PC-3 (cell line): Measurements from ENCODE around the gene ALG13. TPM values are rescaled to one million over a fixed set of nuclear protein-coding genes. Genes with fewer than 3 reads are reported as not detected.
A peak's percentile ranks its signal among the peaks of the same experiment; 100 is the strongest.

Experiments used
- ATAC-seq: fragments of 200-7000 bp; cut with Tn5 transposase; 2 replicates; pipeline ENCODE4 v1.9.1; 2020; ENCODE audit warnings: mild to moderate bottlenecking, moderate library complexity
- BruUV-seq: library from RNA; stranded (reverse); fragments of 400-500 nt; replicated peaks from 2 replicates; lab custom pipeline; 2021; lab: Mats Ljungman, UMichigan
- CTCF ChIA-PET: fragments of 300-600 bp; sonication (Branson Sonifier 250); formaldehyde crosslinking; loops from one replicate; lab custom pipeline; 2022; ENCODE audit warnings: antibody characterized with exemption; lab: Charles Lee
- POLR2A ChIA-PET: fragments of 300-600 bp; sonication (Branson Sonifier 250); formaldehyde crosslinking; loops from one replicate; lab custom pipeline; 2022; ENCODE audit warnings: antibody characterized with exemption; ENCODE audit not compliant: unreplicated experiment; lab: Charles Lee
- DNase-seq: peaks from one replicate; pipeline ENCODE4 v3.0.0-alpha.2; 2015
- H2AFZ ChIP-seq: fragments of 300-600 bp; sonication (generic); 2 replicates; pipeline ENCODE4 v1.6.0; 2016; ENCODE audit warnings: antibody characterized with exemption, low read length
- H3F3A ChIP-seq: fragments of 300-600 bp; sonication (generic); one replicate; pipeline ENCODE4 v1.6.0; 2017; ENCODE audit warnings: antibody characterized with exemption, low read length, control low read depth, mild to moderate bottlenecking; ENCODE audit not compliant: unreplicated experiment
- H3K27ac ChIP-seq: fragments of 300-600 bp; sonication (generic); 2 replicates; pipeline ENCODE4 v1.5.1; 2016; ENCODE audit warnings: mild to moderate bottlenecking, low read length
- H3K27me3 ChIP-seq: fragments of 300-600 bp; sonication (generic); 2 replicates; pipeline ENCODE4 v1.6.1; 2016; ENCODE audit warnings: low read length, mixed read lengths
- H3K36me3 ChIP-seq: fragments of 300-600 bp; sonication (generic); 2 replicates; pipeline ENCODE4 v1.6.1; 2016; ENCODE audit warnings: low read depth, mixed run types, low read length, mixed read lengths
- H3K4me1 ChIP-seq: fragments of 300-600 bp; sonication (generic); 2 replicates; pipeline ENCODE4 v1.5.1; 2016; ENCODE audit warnings: low read length; ENCODE audit not compliant: insufficient read depth
- H3K4me2 ChIP-seq: fragments of 300-600 bp; sonication (generic); 2 replicates; pipeline ENCODE4 v1.6.0; 2016; ENCODE audit warnings: low read length
- H3K4me3 ChIP-seq: fragments of 300-600 bp; sonication (generic); 2 replicates; pipeline ENCODE4 v1.5.1; 2016; ENCODE audit warnings: mild to moderate bottlenecking, low read length, mixed read lengths
- H3K79me2 ChIP-seq: fragments of 300-600 bp; sonication (generic); 2 replicates; pipeline ENCODE4 v1.6.1; 2017; ENCODE audit warnings: low read length, mixed read lengths
- H3K9ac ChIP-seq: fragments of 300-600 bp; sonication (generic); 2 replicates; pipeline ENCODE4 v1.6.0; 2016; ENCODE audit warnings: mild to moderate bottlenecking, low read length
- H3K9me2 ChIP-seq: fragments of 300-600 bp; sonication (generic); replicated peaks from 2 replicates; pipeline ENCODE4 v1.6.1; 2016; ENCODE audit warnings: mixed run types, low read length, mixed read lengths
- H3K9me3 ChIP-seq: fragments of 300-600 bp; sonication (generic); 2 replicates; pipeline ENCODE4 v1.6.1; 2016; ENCODE audit warnings: low read length, mixed read lengths
- H4K20me1 ChIP-seq: fragments of 300-600 bp; sonication (generic); 2 replicates; pipeline ENCODE4 v1.6.1; 2016; ENCODE audit warnings: low read length, mixed read lengths
- EZH2 ChIP-seq: fragments of 300-600 bp; sonication (generic); IDR thresholded peaks from one replicate; pipeline ENCODE4 v1.6.1; 2017; ENCODE audit warnings: antibody characterized with exemption, mild to moderate bottlenecking, low read length; ENCODE audit not compliant: unreplicated experiment
- EZH2phosphoT487 ChIP-seq: fragments of 300-600 bp; sonication (generic); IDR thresholded peaks from 2 replicates; pipeline ENCODE4 v1.6.1; 2018; ENCODE audit warnings: mild to moderate bottlenecking, antibody characterized with exemption, low read length, borderline replicate concordance
- intact Hi-C: fragments of 100-400 bp; cut with micrococcal nuclease; formaldehyde crosslinking; loops from 2 replicates; pipeline ENCODE4 v1.9.0; 2023
- total RNA-seq: library from RNA; depleted of rRNA; stranded (reverse); fragments of >200 nt; gene quantifications from 2 replicates; pipeline ENCODE4 v1.2.3, GENCODE V29; 2014
- TF ChIP-seq, protein P1 (sequence below): fragments of 300-600 bp; sonication (generic); conservative IDR thresholded peaks from 2 replicates; pipeline ENCODE4 v1.5.1; 2017; ENCODE audit warnings: antibody characterized with exemption, low read depth, mild to moderate bottlenecking, low read length

The ALG13 gene
- total RNA-seq, 1 experiment from 2014 or later, result 101 TPM

DNA sequence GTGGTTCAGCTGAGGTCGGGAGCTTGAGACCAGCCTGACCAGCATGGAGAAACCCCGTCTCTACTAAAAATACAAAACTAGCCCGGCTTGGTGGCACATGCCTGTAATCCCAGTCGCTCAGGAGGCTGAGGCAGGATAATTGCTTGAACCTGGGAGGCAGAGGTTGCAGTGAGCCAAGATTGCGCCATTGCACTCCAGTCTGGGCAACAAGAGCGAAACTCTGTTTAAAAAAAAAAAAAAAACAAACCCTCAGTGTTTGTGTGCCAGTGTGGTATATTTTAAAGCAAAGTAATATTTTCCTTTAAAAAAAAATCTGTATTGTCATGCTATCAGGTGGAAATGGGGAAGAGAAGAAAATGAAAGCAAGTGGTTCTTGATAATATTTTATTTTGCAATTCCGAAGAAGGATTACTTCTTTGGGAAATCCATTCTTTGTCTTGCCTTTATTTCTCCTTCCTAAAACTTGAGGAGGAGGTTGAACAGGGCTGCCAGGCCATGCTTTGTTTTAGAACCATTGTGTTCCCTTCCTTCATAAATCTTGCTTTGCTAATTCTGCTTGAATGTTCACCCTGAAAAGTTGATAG lies 14.4 kb downstream of the ALG13 start:
- no peak overlapping the region for H3K9ac ChIP-seq
- H2AFZ ChIP-seq, result no peak overlapping the region
- ATAC-seq (no peak), DNase-seq (no peak)
- no peaks in the 10 kb centered on the region for H4K20me1 ChIP-seq
- H3K9me3 ChIP-seq, result no peaks in the 10 kb centered on the region
- H3K27me3 ChIP-seq, result no peaks in the 10 kb centered on the region
- H3K36me3 ChIP-seq, result no peaks in the 10 kb centered on the region
- intact Hi-C loops, result no loop called here
- ChIA-PET POLR2A (no interaction called here), CTCF (no interaction called here)
- H3K4me2 ChIP-seq, result no peak overlapping the region
- H3F3A ChIP-seq, result no peaks in the 10 kb centered on the region
- TF ChIP-seq, protein P1, sequence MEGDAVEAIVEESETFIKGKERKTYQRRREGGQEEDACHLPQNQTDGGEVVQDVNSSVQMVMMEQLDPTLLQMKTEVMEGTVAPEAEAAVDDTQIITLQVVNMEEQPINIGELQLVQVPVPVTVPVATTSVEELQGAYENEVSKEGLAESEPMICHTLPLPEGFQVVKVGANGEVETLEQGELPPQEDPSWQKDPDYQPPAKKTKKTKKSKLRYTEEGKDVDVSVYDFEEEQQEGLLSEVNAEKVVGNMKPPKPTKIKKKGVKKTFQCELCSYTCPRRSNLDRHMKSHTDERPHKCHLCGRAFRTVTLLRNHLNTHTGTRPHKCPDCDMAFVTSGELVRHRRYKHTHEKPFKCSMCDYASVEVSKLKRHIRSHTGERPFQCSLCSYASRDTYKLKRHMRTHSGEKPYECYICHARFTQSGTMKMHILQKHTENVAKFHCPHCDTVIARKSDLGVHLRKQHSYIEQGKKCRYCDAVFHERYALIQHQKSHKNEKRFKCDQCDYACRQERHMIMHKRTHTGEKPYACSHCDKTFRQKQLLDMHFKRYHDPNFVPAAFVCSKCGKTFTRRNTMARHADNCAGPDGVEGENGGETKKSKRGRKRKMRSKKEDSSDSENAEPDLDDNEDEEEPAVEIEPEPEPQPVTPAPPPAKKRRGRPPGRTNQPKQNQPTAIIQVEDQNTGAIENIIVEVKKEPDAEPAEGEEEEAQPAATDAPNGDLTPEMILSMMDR, result no peak
- TF ChIP-seq EZH2phosphoT487, result no peak
- no peak for TF ChIP-seq EZH2
- no TSS peak for BruUV-seq
- H3K27ac ChIP-seq, result no peak overlapping the region
- no peaks in the 10 kb centered on the region for H3K9me2 ChIP-seq
- no peak overlapping the region for H3K4me3 ChIP-seq
- H3K79me2 ChIP-seq, result no peaks in the 10 kb centered on the region
- H3K4me1 ChIP-seq, result no peaks in the 10 kb centered on the region

DNA sequence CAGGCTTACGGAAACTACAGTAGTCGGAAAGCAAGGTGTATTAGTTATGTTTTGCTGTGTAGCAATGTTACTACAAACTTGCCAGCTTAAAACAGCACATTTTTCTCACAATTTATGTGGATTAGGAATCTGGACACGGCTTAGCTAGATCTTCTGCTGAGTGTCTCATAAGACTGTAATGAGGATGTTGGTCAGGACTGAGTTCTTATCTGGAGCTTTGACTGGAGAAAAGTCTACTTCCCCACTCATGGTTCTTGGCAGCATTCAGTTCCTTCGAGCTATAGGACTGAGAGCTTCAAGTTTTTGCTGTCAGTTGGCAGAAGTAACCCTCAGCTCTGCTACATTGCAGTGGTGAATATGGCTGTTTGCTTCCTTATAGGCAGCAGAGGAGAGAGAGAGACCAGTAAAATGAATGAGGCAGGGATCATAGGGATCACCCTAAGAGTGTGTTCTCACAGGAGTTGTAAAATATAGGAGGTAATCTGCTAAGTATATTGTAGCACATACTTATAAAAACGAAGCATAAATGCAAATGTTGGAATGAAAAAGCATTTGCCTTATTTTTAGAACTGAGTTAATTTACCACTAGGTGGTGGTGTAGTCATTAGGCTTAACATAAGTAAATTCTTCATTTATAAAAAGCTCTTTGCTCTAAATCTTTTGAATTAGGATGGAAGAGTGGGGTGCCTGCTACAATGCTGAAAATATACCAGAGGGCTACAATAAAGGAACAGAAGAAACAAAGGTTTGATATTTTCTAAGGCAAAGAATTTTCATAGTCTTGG lies 38.6 kb downstream of the ALG13 start:
- H3K27ac ChIP-seq, result no peak overlapping the region
- H3K4me2 ChIP-seq, result no peak overlapping the region
- no peaks in the 10 kb centered on the region for H3K9me3 ChIP-seq
- H3K9me2 ChIP-seq, result no peaks in the 10 kb centered on the region
- H4K20me1 ChIP-seq, result no peaks in the 10 kb centered on the region
- H3F3A ChIP-seq, result no peaks in the 10 kb centered on the region
- TF ChIP-seq, protein P1, result peak; percentile 51
- no peak for TF ChIP-seq EZH2phosphoT487
- CTCF ChIA-PET, result no interaction called here
- POLR2A ChIA-PET, result no interaction called here
- H3K36me3 ChIP-seq, result no peaks in the 10 kb centered on the region; the same call in 1 of the 2 replicates
- no peak overlapping the region for H3K9ac ChIP-seq
- no peak; the same call in 1 of the 2 replicates for ATAC-seq
- peak; percentile 12 for DNase-seq
- intact Hi-C loops, result no loop called here
- H2AFZ ChIP-seq, result no peak overlapping the region
- no peaks in the 10 kb centered on the region for H3K79me2 ChIP-seq
- no peaks in the 10 kb centered on the region for H3K27me3 ChIP-seq
- BruUV-seq, result no TSS peak
- H3K4me1 ChIP-seq, result no peaks in the 10 kb centered on the region
- H3K4me3 ChIP-seq, result no peak overlapping the region

DNA sequence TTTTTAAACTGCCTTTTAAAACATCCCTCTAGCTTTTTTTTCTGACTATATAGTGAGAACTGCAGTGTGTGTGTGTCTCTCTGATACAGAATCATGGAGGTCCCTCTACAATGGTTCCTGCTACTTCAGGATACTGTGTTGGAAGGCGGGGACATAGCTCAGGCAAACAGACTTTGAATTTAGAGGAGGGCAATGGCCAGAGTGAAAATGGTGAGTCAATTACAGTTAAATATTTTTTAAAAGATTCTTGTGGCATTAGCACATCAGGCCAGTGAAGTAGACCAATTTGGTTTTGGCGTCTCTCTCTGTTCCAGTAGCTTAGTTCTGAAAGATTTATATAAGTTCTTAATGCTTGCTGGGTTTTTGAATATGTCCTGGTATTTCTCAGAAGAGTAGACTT lies 47.1 kb downstream of the ALG13 start:
- ATAC-seq, result no peak
- no peaks in the 10 kb centered on the region for H3K9me3 ChIP-seq
- DNase-seq, result no peak
- no peaks in the 10 kb centered on the region for H3F3A ChIP-seq
- H3K4me1 ChIP-seq, result no peaks in the 10 kb centered on the region
- no peak overlapping the region for H3K9ac ChIP-seq
- no peaks in the 10 kb centered on the region for H3K79me2 ChIP-seq
- peaks cover 4% of the 10 kb centered on the region; the same call in 1 of the 2 replicates for H3K36me3 ChIP-seq
- TF ChIP-seq EZH2 (no peak), EZH2phosphoT487 (no peak)
- TF ChIP-seq, protein P1, result no peak
- H2AFZ ChIP-seq, result no peak overlapping the region
- H3K27ac ChIP-seq, result no peak overlapping the region
- H3K4me2 ChIP-seq, result no peak overlapping the region
- no peaks in the 10 kb centered on the region for H3K27me3 ChIP-seq
- intact Hi-C loops, result no loop called here
- ChIA-PET POLR2A (no interaction called here), CTCF (no interaction called here)
- no TSS peak for BruUV-seq
- H4K20me1 ChIP-seq, result no peaks in the 10 kb centered on the region
- H3K9me2 ChIP-seq, result no peaks in the 10 kb centered on the region
- no peak overlapping the region for H3K4me3 ChIP-seq
